Measurements from ENCODE around the gene KRTAP1-4. TPM values are rescaled to one million over a fixed set of nuclear protein-coding genes. Genes with fewer than 3 reads are reported as not detected.

KRTAP1-4 gene
- total RNA-seq, 6 experiments from 2014 or later = not detected

GRCh38 chr17:40996829-40997228, 33.2 kb downstream of the KRTAP1-4 start:
- Histone ChIP-seq H3K4me1 (no peaks in the 10 kb centered on the region), H3K36me3 (no peaks in the 10 kb centered on the region), H3K4me3 (no peak overlapping the region), H3K27me3 (peaks cover 3 to 5% of the 10 kb centered on the region in 2 donors), H3K9me3 (no peaks in the 10 kb centered on the region), H3K27ac (no peak overlapping the region)
- 69% methylated on average over 4 of the region's 4 CpGs for WGBS (ENCODE audit: insufficient coverage, low coverage, low lambda C conversion rate, missing lambda C conversion rate)
- TF ChIP-seq CTCF (IDR thresholded peaks at IDR 0.05) = no peak
- no peak for TF ChIP-seq POLR2A (IDR thresholded peaks at IDR 0.05)
- DNase-seq (no peak), ATAC-seq (no peak)
- intact Hi-C loops (cut with DNase I) = no loop called here

GRCh38 chr17:40995116-40995515, 34.9 kb downstream of the KRTAP1-4 start:
- Histone ChIP-seq H3K9me3 (no peaks in the 10 kb centered on the region), H3K4me3 (no peak overlapping the region), H3K27ac (no peak overlapping the region), H3K27me3 (peaks cover 5 to 15% of the 10 kb centered on the region in 2 donors), H3K4me1 (no peaks in the 10 kb centered on the region), H3K36me3 (no peaks in the 10 kb centered on the region)
- intact Hi-C loops (cut with DNase I) = no loop called here
- WGBS (ENCODE audit: insufficient coverage, low coverage, low lambda C conversion rate, missing lambda C conversion rate) = 8% methylated on average over 1 of the region's 1 CpG
- no peak for ATAC-seq
- no peak for DNase-seq
- no peak for TF ChIP-seq CTCF (IDR thresholded peaks at IDR 0.05)
- TF ChIP-seq POLR2A (IDR thresholded peaks at IDR 0.05) = no peak

- H3K4me1 ChIP-seq = no peaks in the 10 kb centered on the region
- H3K4me3 ChIP-seq = no peak within 1 kb of the TSS
- WGBS (ENCODE audit: insufficient coverage, low coverage, low lambda C conversion rate, missing lambda C conversion rate) = 0% methylated on average over 1 of the region's 4 CpGs
- H3K27me3 ChIP-seq = peaks cover 5 to 15% of the 10 kb centered on the region in 2 donors
- ATAC-seq (no peak), DNase-seq (no peak)
- intact Hi-C loops (cut with DNase I) = no loop called here
- TF ChIP-seq CTCF (IDR thresholded peaks at IDR 0.05) = no peak
- no peak for TF ChIP-seq POLR2A (IDR thresholded peaks at IDR 0.05)
- no peak within 1 kb of the TSS for H3K27ac ChIP-seq
- H3K36me3 ChIP-seq = no peaks in the 10 kb centered on the region
- no peaks in the 10 kb centered on the region for H3K9me3 ChIP-seq
These were observed 36.2 kb downstream of the KRTAP1-4 start, which contains the start of gene KRTAP3-3 for GRCh38 chr17:40993839-40994238. Gene KRTAP3-3, minus strand, starts transcription at chr17:40994164. Its CDS starts 67 bp downstream, at chr17:40994097.

- Histone ChIP-seq H3K27ac (no peak overlapping the region), H3K36me3 (no peaks in the 10 kb centered on the region), H3K4me3 (no peak overlapping the region), H3K27me3 (peaks cover 5 to 12% of the 10 kb centered on the region in 2 donors), H3K9me3 (no peaks in the 10 kb centered on the region), H3K4me1 (no peaks in the 10 kb centered on the region)
- TF ChIP-seq CTCF (IDR thresholded peaks at IDR 0.05) (no peak), POLR2A (IDR thresholded peaks at IDR 0.05) (no peak)
- 56% methylated on average over 2 of the region's 2 CpGs for WGBS (ENCODE audit: insufficient coverage, low coverage, low lambda C conversion rate, missing lambda C conversion rate)
- intact Hi-C loops (cut with DNase I) = no loop called here
- DNase-seq (no peak), ATAC-seq (no peak)
These were observed 36.9 kb downstream of the KRTAP1-4 start for GRCh38 chr17:40993084-40993483.

- intact Hi-C loops (cut with DNase I) = no loop called here
- WGBS (ENCODE audit: insufficient coverage, low coverage, low lambda C conversion rate, missing lambda C conversion rate) = 69% methylated on average over 3 of the region's 3 CpGs
- no peak for ATAC-seq
These were observed 37.3 kb downstream of the KRTAP1-4 start for GRCh38 chr17:40992666-40993065.

More at GRCh38 chr17:40992666-40993065, 37.3 kb downstream of the KRTAP1-4 start:
- Histone ChIP-seq H3K4me1 (no peaks in the 10 kb centered on the region), H3K4me3 (no peak overlapping the region), H3K9me3 (no peaks in the 10 kb centered on the region), H3K27me3 (peaks cover 5 to 12% of the 10 kb centered on the region in 2 donors), H3K27ac (no peak overlapping the region), H3K36me3 (no peaks in the 10 kb centered on the region)
- TF ChIP-seq CTCF (IDR thresholded peaks at IDR 0.05) (no peak), POLR2A (IDR thresholded peaks at IDR 0.05) (no peak)
- DNase-seq = no peak

Measured in right lobe of liver (tissue), 6 donors.